Peyer's patch (tissue), 4 donors: ENCODE data around the gene LRCOL1.

Experiments used
- CTCF ChIP-seq, 6 experiments: fragments of 450-650 bp in 4 of 6; fragments of 200-600 bp in 2 of 6; sonication (generic) in 1 of 6; IDR thresholded peaks; one replicate each; pipeline ENCODE4 v1.5.1; 2017 to 2019; ENCODE audit warnings: antibody characterized with exemption in 6 of 6, mild to moderate bottlenecking in 3 of 6, moderate library complexity in 1 of 6
- POLR2A ChIP-seq, 2 donors: fragments of 450-650 bp; IDR thresholded peaks; one replicate each; pipeline ENCODE4 v1.5.1; 2017; ENCODE audit warnings: antibody characterized with exemption in 2 of 2, mild to moderate bottlenecking in 2 of 2, moderate library complexity in 2 of 2

GRCh38 chr12:132601171-132601883 lies 9.1 kb downstream of the LRCOL1 start:
- no peak for TF ChIP-seq CTCF (IDR thresholded peaks at IDR 0.05)
- TF ChIP-seq POLR2A (IDR thresholded peaks at IDR 0.05) = no peak
